Lower leg skin (tissue), 3 donors: ENCODE results near the gene GPC5.

Source experiments
- CTCF ChIP-seq, 3 donors: fragments of 450-650 bp; IDR thresholded peaks; one replicate each; pipeline ENCODE4 v1.5.1; 2016; ENCODE audit warnings: antibody characterized with exemption in 3 of 3, mild to moderate bottlenecking in 3 of 3, moderate library complexity in 2 of 3
- POLR2A ChIP-seq, 2 donors: fragments of 450-650 bp; IDR thresholded peaks; one replicate each; pipeline ENCODE4 v1.6.1; 2016 to 2017; ENCODE audit warnings: antibody characterized with exemption in 2 of 2, mild to moderate bottlenecking in 1 of 2, moderate library complexity in 1 of 2

GRCh38 chr13:91764527-91764926 lies 366.1 kb downstream of the GPC5 start:
- TF ChIP-seq CTCF (IDR thresholded peaks at IDR 0.05) (no peak), POLR2A (IDR thresholded peaks at IDR 0.05) (no peak)
